ENCODE results near the gene SCN9A. TPM values are rescaled to one million over a fixed set of nuclear protein-coding genes. Genes with fewer than 3 reads are reported as not detected.

Gene SCN9A
- total RNA-seq, 4 donors from 2014 or later: 2.3 to 6.7 (median 5.1) TPM

GRCh38 chr2:166405569-166405926 is 29.8 kb upstream of the SCN9A start:
- intact Hi-C loops (cut with DNase I): no loop called here
- Histone ChIP-seq H3K4me3 (replicated peaks in 1 of 3) (no peak overlapping the region), H3K27me3 (no peaks in the 10 kb centered on the region), H3K36me3 (no peaks in the 10 kb centered on the region), H3K27ac (no peak overlapping the region), H3K4me1 (no peaks in the 10 kb centered on the region), H3K9me3 (no peaks in the 10 kb centered on the region)
- WGBS, 2 donors: 75 to 77% methylated on average over 6 of the region's 6 CpGs
- TF ChIP-seq POLR2A (IDR thresholded peaks at IDR 0.05): no peak
- TF ChIP-seq CTCF (IDR thresholded peaks at IDR 0.05): no peak
- DNase-seq: no peak

GRCh38 chr2:166404831-166405568 is 29.3 kb upstream of the SCN9A start:
- no peak overlapping the region for H3K27ac ChIP-seq

GRCh38 chr2:166394245-166394644 is 18.5 kb upstream of the SCN9A start:
- TF ChIP-seq POLR2A (IDR thresholded peaks at IDR 0.05): no peak
- TF ChIP-seq CTCF (IDR thresholded peaks at IDR 0.05): no peak
- Histone ChIP-seq H3K4me3 (replicated peaks in 1 of 3) (no peak overlapping the region), H3K27ac (no peak overlapping the region), H3K4me1 (no peaks in the 10 kb centered on the region), H3K27me3 (no peaks in the 10 kb centered on the region), H3K36me3 (no peaks in the 10 kb centered on the region), H3K9me3 (no peaks in the 10 kb centered on the region)
- no peak for DNase-seq
- WGBS, 2 donors: 90 to 91% methylated on average over 1 of the region's 1 CpG
- intact Hi-C loops (cut with DNase I): no loop called here

More at GRCh38 chr2:166404831-166405568, 29.3 kb upstream of the SCN9A start:
- 53 to 59% methylated on average over 2 of the region's 2 CpGs for WGBS, 2 donors
- no peaks in the 10 kb centered on the region for H3K27me3 ChIP-seq
- no peaks in the 10 kb centered on the region for H3K4me1 ChIP-seq
- intact Hi-C loops (cut with DNase I): no loop called here
- H3K9me3 ChIP-seq: no peaks in the 10 kb centered on the region
- DNase-seq: no peak
- H3K4me3 ChIP-seq (replicated peaks in 1 of 3): no peak overlapping the region
- H3K36me3 ChIP-seq: no peaks in the 10 kb centered on the region
- TF ChIP-seq POLR2A (IDR thresholded peaks at IDR 0.05) (no peak), CTCF (IDR thresholded peaks at IDR 0.05) (no peak)

GRCh38 chr2:166393008-166393407 is 17.3 kb upstream of the SCN9A start:
- 83 to 84% methylated on average over 3 of the region's 3 CpGs for WGBS, 2 donors
- Histone ChIP-seq H3K36me3 (no peaks in the 10 kb centered on the region), H3K4me3 (replicated peaks in 1 of 3) (no peak overlapping the region), H3K9me3 (no peaks in the 10 kb centered on the region), H3K27me3 (no peaks in the 10 kb centered on the region), H3K4me1 (no peaks in the 10 kb centered on the region), H3K27ac (no peak overlapping the region)
- TF ChIP-seq POLR2A (IDR thresholded peaks at IDR 0.05) (no peak), CTCF (IDR thresholded peaks at IDR 0.05) (no peak)
- DNase-seq: no peak
- intact Hi-C loops (cut with DNase I): no loop called here

- no peaks in the 10 kb centered on the region for H3K4me1 ChIP-seq
- H3K9me3 ChIP-seq: no peaks in the 10 kb centered on the region
- H3K27ac ChIP-seq: no peak overlapping the region
- DNase-seq: no peak
- no peaks in the 10 kb centered on the region for H3K36me3 ChIP-seq
- intact Hi-C loops (cut with DNase I): no loop called here
- WGBS, 2 donors: 55 to 60% methylated on average over 3 of the region's 3 CpGs
- TF ChIP-seq CTCF (IDR thresholded peaks at IDR 0.05) (no peak), POLR2A (IDR thresholded peaks at IDR 0.05) (no peak)
- H3K4me3 ChIP-seq (replicated peaks in 1 of 3): no peak overlapping the region
- no peaks in the 10 kb centered on the region for H3K27me3 ChIP-seq
These were observed 12.8 kb upstream of the SCN9A start for GRCh38 chr2:166388481-166389070.
